ENCODE data around the gene MARCHF10.

GRCh38 chr17:62703261-62703775 lies 104.8 kb downstream of the MARCHF10 start:
- TF ChIP-seq CTCF (conservative IDR thresholded peaks at IDR 0.05): no peak
- no peak for TF ChIP-seq ZFX (IDR thresholded peaks at IDR 0.05)
